Thyroid gland (tissue), 4 donors: ENCODE data around the gene RAP1GAP. TPM values are rescaled to one million over a fixed set of nuclear protein-coding genes. Genes with fewer than 3 reads are reported as not detected.

ENCODE experiments used
- DNase-seq, 2 donors: peaks; one replicate each; pipeline ENCODE4 v3.0.0-alpha.2; 2019
- H3K27ac ChIP-seq, 3 donors: fragments of 200-600 bp; sonication (generic); 1 replicate in 2 of 3; 2 replicates in 1 of 3; pipeline ENCODE4 v1.5.1; 2016 to 2019; ENCODE audit warnings: mild to moderate bottlenecking in 1 of 3, moderate library complexity in 1 of 3
- H3K27me3 ChIP-seq: fragments of 200-600 bp; sonication (generic); one replicate; pipeline ENCODE4 v1.5.1; 2019
- H3K36me3 ChIP-seq, 2 donors: fragments of 200-600 bp; sonication (generic); one replicate each; pipeline ENCODE4 v1.5.1; 2016 to 2019
- H3K4me1 ChIP-seq, 2 donors: fragments of 200-600 bp; sonication (generic); one replicate each; pipeline ENCODE4 v1.5.1; 2017 to 2019
- H3K4me3 ChIP-seq, 3 donors: fragments of 200-600 bp; sonication (generic); replicated peaks in 1 of 3; 1 replicate in 2 of 3; 2 replicates in 1 of 3; pipeline ENCODE4 v1.5.1; 2016; ENCODE audit warnings: mild to moderate bottlenecking in 1 of 3
- H3K9me3 ChIP-seq: fragments of 200-600 bp; sonication (generic); one replicate; pipeline ENCODE4 v1.5.1; 2017
- CTCF ChIP-seq, 6 experiments: fragments of 200-600 bp in 3 of 6; fragments of 450-650 bp in 3 of 6; sonication (generic) in 3 of 6; IDR thresholded peaks; one replicate each; pipeline ENCODE4 v1.5.1; 2016 to 2019; ENCODE audit warnings: antibody characterized with exemption in 6 of 6, mild to moderate bottlenecking in 2 of 6, inconsistent platforms in 1 of 6, moderate library complexity in 1 of 6
- POLR2A ChIP-seq, 2 donors: fragments of 450-650 bp; IDR thresholded peaks; one replicate each; pipeline ENCODE4 v1.6.1; 2017; ENCODE audit warnings: antibody characterized with exemption in 2 of 2, mild to moderate bottlenecking in 2 of 2, moderate library complexity in 1 of 2
- WGBS, 2 donors: methylation state at CpG; one replicate each; pipeline ENCODE4 v1.1.5; 2017; 5-methylcytosine and 5-hydroxymethylcytosine counted together
- intact Hi-C: fragments of 100-400 bp; cut with DNase I; formaldehyde crosslinking; loops from one replicate; pipeline ENCODE4 v1.15.1; 2023
- total RNA-seq, 4 donors: library from RNA; depleted of rRNA; stranded (reverse); fragments of >200 nt; gene quantifications; one replicate each; pipeline ENCODE4 v1.2.3, GENCODE V29; 2016

Gene RAP1GAP
- total RNA-seq, 4 donors from 2014 or later: 256 to 588 (median 506) TPM

GRCh38 chr1:21652101-21652936, 16.8 kb downstream of the RAP1GAP start:
- TF ChIP-seq POLR2A (IDR thresholded peaks at IDR 0.05): peak in 1 of 2 donors; percentile 24
- TF ChIP-seq CTCF (IDR thresholded peaks at IDR 0.05): no peak
- Histone ChIP-seq H3K4me1 (peaks cover 38 to 52% of the 10 kb centered on the region in 2 donors), H3K9me3 (no peaks in the 10 kb centered on the region), H3K36me3 (peaks cover 0 to 8% of the 10 kb centered on the region in 2 donors), H3K27me3 (no peaks in the 10 kb centered on the region), H3K4me3 (peak overlapping the region in 1 of 3 donors; percentile 22), H3K27ac (peak overlapping the region; percentile 69 to 81 (median 81))
- intact Hi-C loops: no loop called here
- 17 to 28% methylated on average over 20 to 24 of the region's 39 CpGs for WGBS, 2 donors
- DNase-seq: peak; percentile 58 to 64

- H3K27me3 ChIP-seq: no peaks in the 10 kb centered on the region
- H3K4me3 ChIP-seq: peak overlapping the region in 2 of 3 donors; percentile 13 to 40
- DNase-seq: peak; percentile 69 to 71
- H3K4me1 ChIP-seq: peaks cover 29 to 43% of the 10 kb centered on the region in 2 donors
- peak in 1 of 2 donors; percentile 33 for TF ChIP-seq POLR2A (IDR thresholded peaks at IDR 0.05)
- no peak for TF ChIP-seq CTCF (IDR thresholded peaks at IDR 0.05)
- H3K36me3 ChIP-seq: peaks cover 0 to 8% of the 10 kb centered on the region in 2 donors
- peak overlapping the region; percentile 74 to 81 (median 81) for H3K27ac ChIP-seq
- intact Hi-C loops: no loop called here
- WGBS, 2 donors: 23 to 27% methylated on average over 9 to 11 of the region's 80 CpGs
- H3K9me3 ChIP-seq: no peaks in the 10 kb centered on the region
These were observed 17.7 kb downstream of the RAP1GAP start for GRCh38 chr1:21651214-21652042.

GRCh38 chr1:21650400-21650799, 18.8 kb downstream of the RAP1GAP start:
- intact Hi-C loops: no loop called here
- WGBS, 2 donors: 72% methylated on average over 9 of the region's 9 CpGs; no CpG with 5 or more reads in 1 of the 2 donors
- Histone ChIP-seq H3K27me3 (no peaks in the 10 kb centered on the region), H3K36me3 (peaks cover 0 to 8% of the 10 kb centered on the region in 2 donors), H3K4me1 (peaks cover 27 to 36% of the 10 kb centered on the region in 2 donors), H3K27ac (peak overlapping the region; percentile 74 to 81 (median 78)), H3K9me3 (no peaks in the 10 kb centered on the region), H3K4me3 (no peak overlapping the region)
- no peak for TF ChIP-seq CTCF (IDR thresholded peaks at IDR 0.05)
- no peak for TF ChIP-seq POLR2A (IDR thresholded peaks at IDR 0.05)
- peak in 1 of 2 donors; percentile 17 for DNase-seq

- Histone ChIP-seq H3K4me3 (no peak overlapping the region), H3K9me3 (no peaks in the 10 kb centered on the region), H3K4me1 (peaks cover 27 to 36% of the 10 kb centered on the region in 2 donors), H3K36me3 (peaks cover 0 to 8% of the 10 kb centered on the region in 2 donors), H3K27me3 (no peaks in the 10 kb centered on the region), H3K27ac (peak overlapping the region in 2 of 3 donors; percentile 74 to 78)
- no peak for TF ChIP-seq POLR2A (IDR thresholded peaks at IDR 0.05)
- TF ChIP-seq CTCF (IDR thresholded peaks at IDR 0.05): no peak
- DNase-seq: peak in 1 of 2 donors; percentile 1
- 68 to 75% methylated on average over 1 to 2 of the region's 2 CpGs for WGBS, 2 donors
- intact Hi-C loops: no loop called here
These were observed 19.8 kb downstream of the RAP1GAP start for GRCh38 chr1:21649315-21649714.
